ENCODE results near the gene EIF2B2. TPM values are rescaled to one million over a fixed set of nuclear protein-coding genes. Genes with fewer than 3 reads are reported as not detected.
A peak's percentile ranks its signal among the peaks of the same experiment; 100 is the strongest.

Gene EIF2B2
- total and polyA plus RNA-seq, 2 of the 13 experiments (the other 11 are each of a cell fraction or from before 2014, with no cell fraction given) = 54.4 to 78.6 TPM

- TF ChIP-seq GMEB1 (CRISPR knock-in tag; IDR thresholded peaks at IDR 0.05; ENCODE audit: borderline replicate concordance) (no peak), SETDB1 (CRISPR knock-in tag; IDR thresholded peaks at IDR 0.05; ENCODE audit: borderline replicate concordance) (no peak), TFAP4 (IDR thresholded peaks at IDR 0.05; ENCODE audit: borderline replicate concordance, low read depth) (no peak), HOXA7 (CRISPR knock-in tag; IDR thresholded peaks at IDR 0.05) (no peak), KDM5B (CRISPR knock-in tag; IDR thresholded peaks at IDR 0.05; ENCODE audit: borderline replicate concordance) (peak; percentile 81; the same call in 1 of the 2 replicates), FOXO4 (CRISPR knock-in tag; conservative IDR thresholded peaks at IDR 0.05) (no peak), SAP130 (CRISPR knock-in tag; IDR thresholded peaks at IDR 0.05; ENCODE audit: low read depth) (peak; percentile 63), NR2F1 (CRISPR knock-in tag; IDR thresholded peaks at IDR 0.05) (no peak), E2F5 (CRISPR knock-in tag; conservative IDR thresholded peaks at IDR 0.05) (no peak), ATF1 (CRISPR knock-in tag; IDR thresholded peaks at IDR 0.05) (no peak), SRSF1 (optimal IDR thresholded peaks at IDR 0.05; ENCODE audit: low read depth, low read length) (no peak), ZNF263 (CRISPR knock-in tag; IDR thresholded peaks at IDR 0.05) (no peak), ZNF280D (CRISPR knock-in tag; IDR thresholded peaks at IDR 0.05) (0 out of 2 replicates have a peak, but pooled peaks have one; percentile 50), KDM1A (CRISPR knock-in tag; IDR thresholded peaks at IDR 0.05) (no peak)
- TF ChIP-seq, protein P1, sequence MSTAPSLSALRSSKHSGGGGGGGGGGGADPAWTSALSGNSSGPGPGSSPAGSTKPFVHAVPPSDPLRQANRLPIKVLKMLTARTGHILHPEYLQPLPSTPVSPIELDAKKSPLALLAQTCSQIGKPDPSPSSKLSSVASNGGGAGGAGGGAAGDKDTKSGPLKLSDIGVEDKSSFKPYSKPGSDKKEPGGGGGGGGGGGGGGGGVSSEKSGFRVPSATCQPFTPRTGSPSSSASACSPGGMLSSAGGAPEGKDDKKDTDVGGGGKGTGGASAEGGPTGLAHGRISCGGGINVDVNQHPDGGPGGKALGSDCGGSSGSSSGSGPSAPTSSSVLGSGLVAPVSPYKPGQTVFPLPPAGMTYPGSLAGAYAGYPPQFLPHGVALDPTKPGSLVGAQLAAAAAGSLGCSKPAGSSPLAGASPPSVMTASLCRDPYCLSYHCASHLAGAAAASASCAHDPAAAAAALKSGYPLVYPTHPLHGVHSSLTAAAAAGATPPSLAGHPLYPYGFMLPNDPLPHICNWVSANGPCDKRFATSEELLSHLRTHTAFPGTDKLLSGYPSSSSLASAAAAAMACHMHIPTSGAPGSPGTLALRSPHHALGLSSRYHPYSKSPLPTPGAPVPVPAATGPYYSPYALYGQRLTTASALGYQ (CRISPR knock-in tag; IDR thresholded peaks at IDR 0.05) = no peak
- TF ChIP-seq, protein P2, sequence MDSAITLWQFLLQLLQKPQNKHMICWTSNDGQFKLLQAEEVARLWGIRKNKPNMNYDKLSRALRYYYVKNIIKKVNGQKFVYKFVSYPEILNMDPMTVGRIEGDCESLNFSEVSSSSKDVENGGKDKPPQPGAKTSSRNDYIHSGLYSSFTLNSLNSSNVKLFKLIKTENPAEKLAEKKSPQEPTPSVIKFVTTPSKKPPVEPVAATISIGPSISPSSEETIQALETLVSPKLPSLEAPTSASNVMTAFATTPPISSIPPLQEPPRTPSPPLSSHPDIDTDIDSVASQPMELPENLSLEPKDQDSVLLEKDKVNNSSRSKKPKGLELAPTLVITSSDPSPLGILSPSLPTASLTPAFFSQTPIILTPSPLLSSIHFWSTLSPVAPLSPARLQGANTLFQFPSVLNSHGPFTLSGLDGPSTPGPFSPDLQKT (CRISPR knock-in tag; IDR thresholded peaks at IDR 0.05; ENCODE audit: borderline replicate concordance) = peak; percentile 70; the same call in 1 of the 2 replicates
These were observed 48.3 kb downstream of the EIF2B2 start, which contains the start of gene MLH3 (continued) for GRCh38 chr14:75050852-75051555.

Data from HepG2 (cell line).